Neuronal stem cell (in vitro differentiated cells): ENCODE data around the gene RGS18.

Source experiments
- DNase-seq: peaks from one replicate; pipeline ENCODE4 v3.0.0-alpha.2; 2013; ENCODE audit warnings: low spot score
- H2AFZ ChIP-seq: one replicate; pipeline ENCODE4 v1.6.1; 2013; ENCODE audit warnings: mild to moderate bottlenecking, low read length, inconsistent platforms
- H2AK5ac ChIP-seq: 2 replicates; pipeline ENCODE4 v1.6.1; 2013; ENCODE audit warnings: low read depth, mild to moderate bottlenecking, inconsistent platforms, low read length, moderate library complexity, mixed read lengths
- H2BK120ac ChIP-seq: 2 replicates; pipeline ENCODE4 v1.6.1; 2013; ENCODE audit warnings: low read depth, mild to moderate bottlenecking, inconsistent platforms, low read length, moderate library complexity, mixed read lengths
- H2BK12ac ChIP-seq: one replicate; pipeline ENCODE4 v1.6.1; 2013; ENCODE audit warnings: low read length, inconsistent platforms
- H2BK15ac ChIP-seq: 2 replicates; pipeline ENCODE4 v1.6.1; 2013; ENCODE audit warnings: mild to moderate bottlenecking, low read length, inconsistent platforms, mixed read lengths
- H2BK5ac ChIP-seq: one replicate; pipeline ENCODE4 v1.6.1; 2013; ENCODE audit warnings: inconsistent platforms, mild to moderate bottlenecking, low read length, moderate library complexity
- H3K14ac ChIP-seq: one replicate; pipeline ENCODE4 v1.6.1; 2013; ENCODE audit warnings: low read length, inconsistent platforms
- H3K18ac ChIP-seq: 2 replicates; pipeline ENCODE4 v1.6.1; 2013; ENCODE audit warnings: low read length, inconsistent platforms
- H3K23ac ChIP-seq: 2 replicates; pipeline ENCODE4 v1.6.1; 2013; ENCODE audit warnings: low read depth, mild to moderate bottlenecking, mixed read lengths, low read length, inconsistent platforms; ENCODE audit not compliant: poor library complexity
- H3K27ac ChIP-seq: replicated peaks from 3 replicates; pipeline ENCODE4 v1.5.1; 2013; ENCODE audit warnings: low read length, inconsistent platforms
- H3K27me3 ChIP-seq, 3 experiments: 2 replicates each; pipeline ENCODE4 v1.6.1; 2013; ENCODE audit warnings: low read length in 3 of 3, mild to moderate bottlenecking in 2 of 3, inconsistent platforms in 1 of 3, low read depth in 1 of 3, mixed read lengths in 1 of 3, moderate library complexity in 1 of 3; ENCODE audit not compliant: control insufficient read depth in 3 of 3, insufficient read depth in 3 of 3
- H3K36me3 ChIP-seq, 2 donors: replicated peaks in 1 of 2; 2 replicates each; pipeline ENCODE4 v1.6.1; 2013; ENCODE audit warnings: low read length in 2 of 2; ENCODE audit not compliant: control insufficient read depth in 2 of 2, insufficient read depth in 2 of 2
- H3K4ac ChIP-seq: 2 replicates; pipeline ENCODE4 v1.6.1; 2013; ENCODE audit warnings: inconsistent platforms, mild to moderate bottlenecking, low read length, moderate library complexity
- H3K4me1 ChIP-seq, 2 donors: 1 replicate in 1 of 2; 2 replicates in 1 of 2; pipeline ENCODE4 v1.6.1; 2013; ENCODE audit warnings: low read length in 2 of 2, low read depth in 1 of 2; ENCODE audit not compliant: control insufficient read depth in 2 of 2, insufficient read depth in 1 of 2
- H3K4me2 ChIP-seq: one replicate; pipeline ENCODE4 v1.6.1; 2013; ENCODE audit warnings: mild to moderate bottlenecking, low read length, inconsistent platforms; ENCODE audit not compliant: insufficient read depth, poor library complexity, severe bottlenecking
- H3K4me3 ChIP-seq, 2 donors: 2 replicates each; pipeline ENCODE4 v1.5.1; 2013; ENCODE audit warnings: low read length in 2 of 2, mild to moderate bottlenecking in 2 of 2, inconsistent platforms in 1 of 2, moderate library complexity in 1 of 2
- H3K79me1 ChIP-seq: one replicate; pipeline ENCODE4 v1.6.1; 2013; ENCODE audit warnings: low read depth, mild to moderate bottlenecking, inconsistent platforms, low read length, moderate library complexity
- H3K9ac ChIP-seq: one replicate; pipeline ENCODE4 v1.6.1; 2013; ENCODE audit warnings: mild to moderate bottlenecking, low read depth, low read length, inconsistent platforms; ENCODE audit not compliant: poor library complexity
- H3K9me3 ChIP-seq, 2 donors: replicated peaks in 1 of 2; 2 replicates each; pipeline versions ENCODE3 to v1.6.1; 2013; ENCODE audit warnings: low read length in 2 of 2, mild to moderate bottlenecking in 2 of 2, inconsistent platforms in 1 of 2, low read depth in 1 of 2, mixed read lengths in 1 of 2, moderate library complexity in 1 of 2; ENCODE audit not compliant: control insufficient read depth in 2 of 2, insufficient read depth in 1 of 2
- H4K8ac ChIP-seq: one replicate; pipeline ENCODE4 v1.6.1; 2013; ENCODE audit warnings: low read depth, mild to moderate bottlenecking, inconsistent platforms, low read length, moderate library complexity
- H4K91ac ChIP-seq: one replicate; pipeline ENCODE4 v1.6.1; 2013; ENCODE audit warnings: low read length, low read depth, mild to moderate bottlenecking, inconsistent platforms; ENCODE audit not compliant: poor library complexity
- WGBS, 2 donors: extraction: QIAGEN DNeasy Blood & Tissue Kit; methylation state at CpG; one replicate each; pipeline ENCODE4 v1.1.7; 2013; ENCODE audit warnings: missing lambda C conversion rate in 2 of 2, mixed read lengths in 1 of 2; ENCODE audit not compliant: insufficient read length in 2 of 2, insufficient replicate concordance in 1 of 2; ENCODE audit errors: extremely low coverage in 2 of 2; 5-methylcytosine and 5-hydroxymethylcytosine counted together

Gene RGS18

DNA sequence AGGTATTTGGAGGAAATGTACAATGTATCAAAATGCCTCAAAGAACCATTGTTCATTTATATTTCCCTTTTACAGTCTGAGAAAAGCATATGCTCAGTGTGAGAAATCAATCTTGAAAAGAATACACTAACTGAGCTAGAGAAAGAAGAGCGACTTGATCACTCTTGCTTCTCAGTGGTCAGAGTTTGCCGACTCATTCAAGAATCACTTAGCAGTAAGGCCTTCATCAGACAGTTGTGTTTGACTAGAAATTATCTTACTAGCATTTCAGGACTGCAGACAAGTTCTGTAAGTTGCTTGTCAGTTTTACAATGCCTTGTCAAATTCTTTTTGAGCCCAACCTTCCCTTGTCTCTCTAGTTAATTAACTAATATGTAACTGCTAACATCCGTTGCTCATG, 12.9 kb downstream of the RGS18 start:
- no peaks in the 10 kb centered on the region for H3K9me3 ChIP-seq
- H3K27me3 ChIP-seq = no peaks in the 10 kb centered on the region
- no peak for DNase-seq
- H3K79me1 ChIP-seq = no peaks in the 10 kb centered on the region
- no peak overlapping the region for H2BK15ac ChIP-seq
- no peak overlapping the region for H3K27ac ChIP-seq
- H2BK5ac ChIP-seq = no peak overlapping the region
- peaks cover 0 to 9% of the 10 kb centered on the region in 2 donors for H3K4me1 ChIP-seq
- peak overlapping the region; percentile 75 for H2AFZ ChIP-seq
- no peaks in the 10 kb centered on the region for H3K36me3 ChIP-seq
- H2BK12ac ChIP-seq = no peak overlapping the region
- H3K18ac ChIP-seq = no peak overlapping the region
- no peak overlapping the region for H4K8ac ChIP-seq
- H3K4me2 ChIP-seq = no peak overlapping the region
- H3K14ac ChIP-seq = no peak overlapping the region
- no peak overlapping the region for H3K9ac ChIP-seq
- H4K91ac ChIP-seq = no peak overlapping the region
- no peak overlapping the region for H3K23ac ChIP-seq
- no peak overlapping the region for H2AK5ac ChIP-seq
- H3K4ac ChIP-seq = no peak overlapping the region
- WGBS, 2 donors = no CpG with 5 or more reads among the region's 3 CpGs
- H3K4me3 ChIP-seq = no peak overlapping the region
- no peak overlapping the region for H2BK120ac ChIP-seq

DNA sequence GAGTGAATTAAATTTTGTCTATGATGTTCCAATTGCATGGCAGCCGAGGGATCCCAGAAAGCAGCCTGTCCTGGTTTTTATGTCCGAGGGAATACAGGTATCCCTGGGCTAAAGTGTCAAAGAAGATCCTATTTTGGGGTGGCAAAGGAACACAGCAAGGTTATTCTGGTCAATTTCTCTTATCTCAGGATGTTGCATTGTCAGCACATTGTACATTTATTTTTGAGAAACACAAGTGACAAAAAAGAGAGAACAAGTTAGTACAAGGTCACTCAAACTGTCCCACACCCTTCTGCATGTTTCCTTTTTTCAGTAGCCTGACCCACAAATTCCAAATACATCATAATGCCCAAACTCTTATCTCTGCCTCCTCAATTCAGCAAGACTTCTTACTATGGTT, 17.7 kb downstream of the RGS18 start:
- DNase-seq = no peak
- Histone ChIP-seq H3K4me2 (no peak overlapping the region), H2AK5ac (no peak overlapping the region), H3K14ac (no peak overlapping the region), H3K27ac (no peak overlapping the region), H3K36me3 (no peaks in the 10 kb centered on the region), H3K9me3 (no peaks in the 10 kb centered on the region), H4K8ac (no peak overlapping the region), H3K79me1 (no peaks in the 10 kb centered on the region), H2AFZ (no peak overlapping the region), H3K4me3 (no peak overlapping the region), H3K27me3 (no peaks in the 10 kb centered on the region), H3K4ac (no peak overlapping the region), H2BK5ac (no peak overlapping the region), H2BK120ac (no peak overlapping the region), H4K91ac (no peak overlapping the region), H3K4me1 (no peaks in the 10 kb centered on the region), H2BK12ac (no peak overlapping the region), H3K9ac (no peak overlapping the region), H2BK15ac (no peak overlapping the region), H3K23ac (no peak overlapping the region), H3K18ac (no peak overlapping the region)
- no CpG with 5 or more reads among the region's 2 CpGs for WGBS, 2 donors

DNA sequence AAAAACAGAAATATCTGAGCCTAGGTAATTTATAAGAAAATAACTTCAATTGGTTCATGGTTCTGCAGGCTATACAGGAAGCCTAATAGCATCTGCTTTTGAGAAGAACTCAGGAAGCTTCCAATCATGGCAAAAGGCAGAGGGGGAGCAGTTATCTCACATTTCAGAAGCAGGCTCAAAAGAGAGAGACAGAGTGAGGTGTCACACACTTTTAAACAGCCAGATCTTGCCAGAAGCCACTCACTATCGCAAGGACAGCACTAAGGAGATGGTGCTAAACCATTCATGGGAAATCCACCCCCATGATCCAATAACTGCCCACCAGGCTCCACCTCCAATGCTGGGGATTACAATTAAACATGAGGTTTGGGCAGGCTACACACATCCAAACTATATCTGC, 25.5 kb downstream of the RGS18 start:
- Histone ChIP-seq H4K8ac (no peak overlapping the region), H3K4ac (no peak overlapping the region), H3K79me1 (no peaks in the 10 kb centered on the region), H3K36me3 (no peaks in the 10 kb centered on the region), H3K4me3 (no peak overlapping the region), H2BK120ac (no peak overlapping the region), H3K4me1 (no peaks in the 10 kb centered on the region), H3K9ac (no peak overlapping the region), H2AK5ac (no peak overlapping the region), H3K18ac (no peak overlapping the region), H3K27me3 (no peaks in the 10 kb centered on the region), H4K91ac (no peak overlapping the region), H3K9me3 (no peaks in the 10 kb centered on the region), H2AFZ (no peak overlapping the region), H2BK5ac (no peak overlapping the region), H3K4me2 (no peak overlapping the region), H3K23ac (no peak overlapping the region), H2BK15ac (no peak overlapping the region), H3K27ac (no peak overlapping the region), H3K14ac (no peak overlapping the region), H2BK12ac (no peak overlapping the region)
- WGBS, 2 donors = no CpG with 5 or more reads among the region's 1 CpG
- DNase-seq = no peak

DNA sequence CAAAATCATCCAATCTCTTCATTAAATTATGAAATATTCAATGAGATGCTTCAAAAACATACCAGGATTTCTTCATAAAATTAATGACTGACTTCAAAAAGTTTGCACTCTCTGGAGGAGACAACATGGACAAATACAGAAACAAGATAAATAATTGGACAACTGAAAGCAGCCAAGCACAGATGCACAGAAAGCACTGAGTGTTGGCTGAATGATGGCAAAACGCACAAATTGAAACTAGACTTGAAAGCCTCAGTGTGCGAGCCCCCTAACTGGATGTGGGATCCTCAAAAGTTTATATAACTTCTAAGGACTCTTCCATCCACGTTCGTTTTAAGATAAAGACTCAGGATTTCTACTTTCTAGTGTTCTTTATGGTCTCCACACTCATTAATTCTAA, 27.9 kb downstream of the RGS18 start:
- H3K18ac ChIP-seq = no peak overlapping the region

More for the DNA sequence above, 27.9 kb downstream of the RGS18 start:
- Histone ChIP-seq H2AFZ (peak overlapping the region; percentile 49), H2BK12ac (no peak overlapping the region), H3K27ac (no peak overlapping the region), H3K4me3 (no peak overlapping the region), H2BK120ac (no peak overlapping the region), H3K79me1 (no peaks in the 10 kb centered on the region), H3K27me3 (no peaks in the 10 kb centered on the region), H4K8ac (no peak overlapping the region), H3K14ac (no peak overlapping the region), H2BK15ac (no peak overlapping the region), H3K4me1 (no peaks in the 10 kb centered on the region), H3K23ac (no peak overlapping the region), H3K9me3 (no peaks in the 10 kb centered on the region), H2AK5ac (no peak overlapping the region), H2BK5ac (no peak overlapping the region), H3K4ac (no peak overlapping the region), H4K91ac (no peak overlapping the region), H3K36me3 (no peaks in the 10 kb centered on the region), H3K9ac (no peak overlapping the region), H3K4me2 (no peak overlapping the region)
- no peak for DNase-seq
- WGBS, 2 donors = no CpG with 5 or more reads among the region's 4 CpGs
